A673 (cell line): ENCODE results near the gene SMYD3. TPM values are rescaled to one million over a fixed set of nuclear protein-coding genes. Genes with fewer than 3 reads are reported as not detected.

Experiments used
- BruUV-seq: library from RNA; stranded (reverse); fragments of 400-500 nt; replicated peaks from 2 replicates; lab custom pipeline; 2021; lab: Mats Ljungman, UMichigan
- CTCF ChIA-PET: fragments of 300-600 bp; sonication (Branson Sonifier 250); formaldehyde crosslinking; loops from one replicate; lab custom pipeline; 2022; ENCODE audit warnings: antibody characterized with exemption; lab: Charles Lee
- POLR2A ChIA-PET: fragments of 300-600 bp; sonication (Branson Sonifier 250); formaldehyde crosslinking; loops from one replicate; lab custom pipeline; 2022; ENCODE audit warnings: antibody characterized with exemption; ENCODE audit not compliant: low non-redundant PET; lab: Charles Lee
- DNase-seq: peaks from one replicate; pipeline ENCODE4 v3.0.0-alpha.2; 2015; ENCODE audit warnings: low spot score
- H3K27ac ChIP-seq: fragments of 200-600 bp; sonication (generic); 2 replicates; pipeline ENCODE4 v1.5.1; 2016; ENCODE audit warnings: mixed run types, low read depth, mild to moderate bottlenecking, mixed read lengths, antibody characterized with exemption, low read length; ENCODE audit not compliant: poor library complexity, severe bottlenecking
- H3K27me3 ChIP-seq: fragments of 200-600 bp; sonication (generic); replicated peaks from 2 replicates; pipeline ENCODE4 v1.6.1; 2017; ENCODE audit warnings: mixed run types, low read depth, mild to moderate bottlenecking, mixed read lengths, antibody characterized with exemption, low read length; ENCODE audit not compliant: insufficient read depth, poor library complexity
- H3K36me3 ChIP-seq: fragments of 200-600 bp; sonication (generic); 2 replicates; pipeline ENCODE4 v1.6.1; 2016; ENCODE audit warnings: mixed run types, mild to moderate bottlenecking, mixed read lengths, antibody characterized with exemption, low read length; ENCODE audit not compliant: insufficient read depth, poor library complexity, severe bottlenecking
- H3K4me1 ChIP-seq: fragments of 200-600 bp; sonication (generic); 2 replicates; pipeline ENCODE4 v1.6.1; 2017; ENCODE audit warnings: mixed run types, mild to moderate bottlenecking, mixed read lengths, antibody characterized with exemption, low read length; ENCODE audit not compliant: insufficient read depth, poor library complexity, severe bottlenecking
- H3K4me3 ChIP-seq: fragments of 200-600 bp; sonication (generic); 2 replicates; pipeline ENCODE4 v1.5.1; 2016; ENCODE audit warnings: low read depth, mixed run types, mild to moderate bottlenecking, mixed read lengths, low read length; ENCODE audit not compliant: poor library complexity, severe bottlenecking
- H3K9me3 ChIP-seq: fragments of 200-600 bp; sonication (generic); 2 replicates; pipeline ENCODE4 v1.6.1; 2016; ENCODE audit warnings: mixed run types, low read depth, mild to moderate bottlenecking, mixed read lengths, antibody characterized with exemption, low read length; ENCODE audit not compliant: poor library complexity, severe bottlenecking
- CTCF ChIP-seq: fragments of 300-800, 200-600 bp; sonication (generic); conservative IDR thresholded peaks from 2 replicates; pipeline ENCODE4 v1.5.1; 2017; ENCODE audit warnings: low read depth, mild to moderate bottlenecking, antibody characterized with exemption, low read length, moderate library complexity, mixed read lengths
- EZH2 ChIP-seq: fragments of 200-600 bp; sonication (generic); IDR thresholded peaks from 2 replicates; pipeline ENCODE4 v1.6.1; 2017; ENCODE audit warnings: borderline replicate concordance, low read depth, mild to moderate bottlenecking, mixed read lengths, antibody characterized with exemption, low read length; ENCODE audit not compliant: poor library complexity, severe bottlenecking
- intact Hi-C: fragments of 100-400 bp; cut with micrococcal nuclease; formaldehyde crosslinking; loops from one replicate; pipeline ENCODE4 v1.10.0; 2022; ENCODE audit not compliant: unreplicated experiment
- total RNA-seq: library from RNA; stranded (reverse); gene quantifications from 2 replicates; pipeline ENCODE4 v1.2.3, GENCODE V29; 2021

The SMYD3 gene
- total RNA-seq, 1 experiment from 2014 or later: 29.0 TPM

GRCh38 chr1:246404078-246404477 lies 103.0 kb downstream of the SMYD3 start:
- H3K27me3 ChIP-seq: no peaks in the 10 kb centered on the region
- H3K27ac ChIP-seq: no peak overlapping the region
- CTCF ChIA-PET: no interaction called here
- H3K4me1 ChIP-seq: peaks cover 6% of the 10 kb centered on the region
- no peaks in the 10 kb centered on the region for H3K36me3 ChIP-seq
- H3K4me3 ChIP-seq: no peak overlapping the region
- no TSS peak for BruUV-seq
- TF ChIP-seq CTCF (no peak), EZH2 (no peak)
- POLR2A ChIA-PET: no interaction called here
- no peak for DNase-seq
- intact Hi-C loops: no loop called here
- no peaks in the 10 kb centered on the region for H3K9me3 ChIP-seq

- no peak for DNase-seq
- no peak for TF ChIP-seq EZH2
- TF ChIP-seq CTCF: no peak
- H3K27ac ChIP-seq: no peak overlapping the region
- no peak overlapping the region for H3K4me3 ChIP-seq
- no peaks in the 10 kb centered on the region for H3K4me1 ChIP-seq
- no peaks in the 10 kb centered on the region for H3K9me3 ChIP-seq
- CTCF ChIA-PET: no interaction called here
- no peaks in the 10 kb centered on the region for H3K27me3 ChIP-seq
- POLR2A ChIA-PET: no interaction called here
- no peaks in the 10 kb centered on the region for H3K36me3 ChIP-seq
- intact Hi-C loops: no loop called here
- no TSS peak for BruUV-seq
Observed at GRCh38 chr1:246398126-246398813, 108.8 kb downstream of the SMYD3 start.

- Histone ChIP-seq H3K9me3 (no peaks in the 10 kb centered on the region), H3K4me1 (no peaks in the 10 kb centered on the region), H3K4me3 (no peak overlapping the region), H3K36me3 (no peaks in the 10 kb centered on the region), H3K27me3 (no peaks in the 10 kb centered on the region), H3K27ac (no peak overlapping the region)
- DNase-seq: no peak
- no TSS peak for BruUV-seq
- POLR2A ChIA-PET: no interaction called here
- intact Hi-C loops: no loop called here
- CTCF ChIA-PET: interaction anchor here (0.6 kb wide), 1 partner anchor 26 kb away, joined by 3 read pairs; no protein-coding TSS in a partner anchor
- TF ChIP-seq CTCF (no peak), EZH2 (no peak)
Observed at GRCh38 chr1:246397046-246397445, 110.0 kb downstream of the SMYD3 start.
